PC-3 (cell line): ENCODE measurements around the gene RASAL1.

Experiments used
- CTCF ChIP-seq: fragments of 300-600 bp; sonication (generic); conservative IDR thresholded peaks from 2 replicates; pipeline ENCODE4 v1.5.1; 2017; ENCODE audit warnings: antibody characterized with exemption, low read depth, mild to moderate bottlenecking, low read length
- EZH2 ChIP-seq: fragments of 300-600 bp; sonication (generic); IDR thresholded peaks from one replicate; pipeline ENCODE4 v1.6.1; 2017; ENCODE audit warnings: antibody characterized with exemption, mild to moderate bottlenecking, low read length; ENCODE audit not compliant: unreplicated experiment
- EZH2phosphoT487 ChIP-seq: fragments of 300-600 bp; sonication (generic); IDR thresholded peaks from 2 replicates; pipeline ENCODE4 v1.6.1; 2018; ENCODE audit warnings: mild to moderate bottlenecking, antibody characterized with exemption, low read length, borderline replicate concordance

- TF ChIP-seq CTCF = no peak
- no peak for TF ChIP-seq EZH2
- no peak for TF ChIP-seq EZH2phosphoT487
Measured at GRCh38 chr12:113106361-113106760, 29.2 kb downstream of the RASAL1 start.
